IPS-15b (cell line): ENCODE results near the gene SCAPER.
"Not testable (repeated sequence)": the region's sequence is repeated elsewhere in the genome, so short reads cannot be mapped to it uniquely, and the experiment has no call there.

ENCODE experiments used
- H3K27me3 ChIP-seq: one replicate; pipeline ENCODE4 v1.6.1; 2013; ENCODE audit warnings: low read length; ENCODE audit not compliant: control insufficient read depth, insufficient read depth
- H3K36me3 ChIP-seq: one replicate; pipeline ENCODE4 v1.6.1; 2013; ENCODE audit warnings: low read length; ENCODE audit not compliant: control insufficient read depth, insufficient read depth
- H3K4me1 ChIP-seq: one replicate; pipeline ENCODE4 v1.6.1; 2013; ENCODE audit warnings: mild to moderate bottlenecking, low read length; ENCODE audit not compliant: control insufficient read depth, insufficient read depth
- H3K4me3 ChIP-seq: one replicate; pipeline ENCODE4 v1.5.1; 2013; ENCODE audit warnings: low read depth, low read length
- H3K9ac ChIP-seq: one replicate; pipeline ENCODE4 v1.6.1; 2013; ENCODE audit warnings: low read depth, mild to moderate bottlenecking, low read length
- H3K9me3 ChIP-seq: one replicate; pipeline ENCODE4 v1.6.1; 2013; ENCODE audit warnings: mild to moderate bottlenecking, low read length; ENCODE audit not compliant: control insufficient read depth, insufficient read depth

The SCAPER gene

DNA sequence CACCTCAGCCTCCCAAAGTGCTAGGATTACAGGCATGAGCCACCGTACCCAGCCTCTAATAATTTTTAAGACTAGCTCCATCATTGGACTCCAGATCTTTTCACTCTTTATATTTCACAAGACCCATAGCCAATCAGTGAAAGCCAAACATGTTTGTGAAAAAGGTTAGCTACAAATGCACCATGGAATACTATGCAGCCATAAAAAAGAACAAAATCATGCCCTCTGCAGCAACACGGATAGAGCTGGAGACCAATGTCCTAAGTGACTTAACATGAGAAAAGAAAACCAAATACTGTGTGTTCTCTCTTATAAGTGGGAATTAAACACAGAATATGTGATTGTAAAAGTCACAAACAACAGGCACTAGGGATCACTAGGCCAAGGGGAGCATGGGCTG is 3.2 kb downstream of the SCAPER start:
- Histone ChIP-seq H3K9ac (no peak overlapping the region), H3K36me3 (no peaks in the 10 kb centered on the region), H3K4me3 (no peak overlapping the region), H3K9me3 (no peaks in the 10 kb centered on the region), H3K27me3 (peaks cover 15% of the 10 kb centered on the region), H3K4me1 (no peaks in the 10 kb centered on the region)

DNA sequence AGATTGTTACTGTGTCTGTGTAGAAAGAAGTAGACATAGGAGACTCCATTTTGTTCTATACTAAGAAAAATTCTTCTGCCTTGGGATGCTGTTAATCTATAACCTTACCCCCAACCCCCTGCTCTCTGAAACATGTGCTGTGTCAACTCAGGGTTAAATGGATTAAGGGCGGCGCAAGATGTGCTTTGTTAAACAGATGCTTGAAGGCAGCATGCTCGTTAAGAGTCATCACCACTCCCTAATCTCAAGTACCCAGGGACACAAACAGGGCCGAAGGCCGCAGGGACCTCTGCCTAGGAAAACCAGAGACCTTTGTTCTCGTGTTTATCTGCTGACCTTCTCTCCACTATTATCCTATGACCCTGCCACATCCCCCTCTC is 5.2 kb downstream of the SCAPER start:
- not testable (repeated sequence) for H3K4me3 ChIP-seq, H3K4me1 ChIP-seq, H3K9ac ChIP-seq, H3K36me3 ChIP-seq, H3K9me3 ChIP-seq, H3K27me3 ChIP-seq

DNA sequence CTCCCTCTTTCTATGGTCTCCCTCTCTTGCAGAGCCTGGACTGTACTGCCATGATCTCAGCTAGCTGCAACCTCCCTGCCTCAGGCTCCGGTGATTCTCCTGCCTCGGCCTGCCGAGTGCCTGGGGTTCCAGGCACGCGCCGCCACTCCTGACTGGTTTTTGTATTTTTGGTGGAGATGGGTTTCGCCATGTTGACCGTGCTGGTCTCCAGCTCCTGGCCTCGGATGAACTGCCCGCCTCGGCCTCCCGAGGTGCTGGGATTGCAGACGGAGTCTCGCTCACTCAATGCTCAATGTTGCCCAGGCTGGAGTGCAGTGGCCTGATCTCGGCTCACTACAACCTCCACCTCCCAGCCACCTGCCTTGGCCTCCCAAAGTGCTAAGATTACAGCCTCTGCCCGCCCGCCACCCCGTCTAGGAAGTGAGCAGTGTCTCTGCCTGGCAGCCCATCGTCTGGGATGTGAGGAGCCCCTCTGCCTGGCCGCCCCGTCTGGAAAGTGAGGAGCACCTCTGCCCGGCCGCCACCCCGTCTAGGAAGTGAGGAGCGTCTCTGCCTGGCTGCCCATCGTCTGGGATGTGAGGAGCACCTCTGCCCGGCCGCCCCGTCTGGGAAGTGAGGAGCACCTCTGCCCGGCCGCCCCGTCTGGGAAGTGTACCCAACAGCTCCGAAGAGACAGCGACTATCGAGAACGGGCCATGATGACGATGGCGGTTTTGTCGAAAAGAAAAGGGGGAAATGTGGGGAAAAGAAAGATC is 5.8 kb downstream of the SCAPER start:
- H3K27me3 ChIP-seq, H3K4me1 ChIP-seq, H3K4me3 ChIP-seq, H3K36me3 ChIP-seq, H3K9me3 ChIP-seq, H3K9ac ChIP-seq: not testable (repeated sequence)

DNA sequence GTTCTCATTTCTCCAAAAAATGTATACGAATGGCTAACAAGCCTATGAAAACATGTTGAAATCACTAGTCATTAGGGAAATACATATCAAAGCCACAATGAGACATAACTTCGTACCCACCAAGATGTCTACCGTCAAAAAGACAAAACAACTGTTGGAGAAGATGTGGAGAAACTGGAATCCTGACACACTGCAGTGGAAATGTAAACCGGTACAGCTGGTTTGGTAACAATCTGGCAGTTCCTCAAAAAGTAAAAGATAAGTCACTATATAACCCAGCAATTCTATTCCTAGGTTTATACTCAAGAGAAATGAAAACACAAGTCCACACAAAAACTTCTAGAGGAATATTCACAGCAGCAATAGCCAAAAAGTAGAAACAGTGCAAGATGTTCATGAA is 7.0 kb downstream of the SCAPER start:
- Histone ChIP-seq H3K9me3 (no peaks in the 10 kb centered on the region), H3K9ac (no peak overlapping the region), H3K27me3 (no peaks in the 10 kb centered on the region), H3K4me3 (no peak overlapping the region), H3K36me3 (no peaks in the 10 kb centered on the region), H3K4me1 (no peaks in the 10 kb centered on the region)

DNA sequence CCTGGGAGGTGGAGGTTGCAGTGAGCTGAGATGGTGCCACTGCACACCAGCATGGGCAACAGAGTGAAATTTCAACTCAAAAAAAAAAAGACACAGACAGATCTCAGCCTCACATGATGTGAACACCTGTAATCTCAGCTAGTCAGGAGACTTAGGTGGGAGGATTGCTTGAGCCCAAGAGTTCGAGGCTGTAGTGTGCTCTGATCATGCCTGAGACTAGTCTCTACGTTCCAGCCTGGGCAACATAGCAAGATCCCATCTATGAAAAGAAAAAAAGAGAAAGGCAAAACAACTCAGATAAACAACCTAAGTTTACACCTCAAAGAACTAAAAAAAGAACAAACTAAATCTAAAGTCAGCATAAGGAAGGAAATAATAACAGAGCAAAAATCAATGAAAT is 11.0 kb downstream of the SCAPER start:
- Histone ChIP-seq H3K9ac (no peak overlapping the region), H3K36me3 (no peaks in the 10 kb centered on the region), H3K9me3 (no peaks in the 10 kb centered on the region), H3K27me3 (no peaks in the 10 kb centered on the region), H3K4me1 (no peaks in the 10 kb centered on the region), H3K4me3 (no peak overlapping the region)

DNA sequence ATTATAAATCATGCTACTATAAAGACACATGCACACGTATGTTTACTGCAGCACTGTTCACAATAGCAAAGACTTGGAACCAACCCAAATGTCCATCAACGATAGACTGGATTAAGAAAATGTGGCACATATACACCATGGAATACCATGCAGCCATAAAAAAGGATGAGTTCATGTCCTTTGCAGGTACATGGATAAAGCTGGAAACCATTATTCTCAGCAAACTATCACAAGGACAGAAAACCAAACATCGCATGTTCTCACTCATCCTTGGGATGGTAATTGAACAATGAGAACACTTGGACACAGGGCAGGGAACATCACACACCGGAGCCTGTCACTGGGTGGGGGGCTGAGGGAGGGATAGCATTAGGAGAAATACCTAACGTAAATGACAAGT is 12.3 kb downstream of the SCAPER start:
- not testable (repeated sequence) for H3K9me3 ChIP-seq, H3K9ac ChIP-seq, H3K4me1 ChIP-seq, H3K4me3 ChIP-seq, H3K27me3 ChIP-seq, H3K36me3 ChIP-seq

DNA sequence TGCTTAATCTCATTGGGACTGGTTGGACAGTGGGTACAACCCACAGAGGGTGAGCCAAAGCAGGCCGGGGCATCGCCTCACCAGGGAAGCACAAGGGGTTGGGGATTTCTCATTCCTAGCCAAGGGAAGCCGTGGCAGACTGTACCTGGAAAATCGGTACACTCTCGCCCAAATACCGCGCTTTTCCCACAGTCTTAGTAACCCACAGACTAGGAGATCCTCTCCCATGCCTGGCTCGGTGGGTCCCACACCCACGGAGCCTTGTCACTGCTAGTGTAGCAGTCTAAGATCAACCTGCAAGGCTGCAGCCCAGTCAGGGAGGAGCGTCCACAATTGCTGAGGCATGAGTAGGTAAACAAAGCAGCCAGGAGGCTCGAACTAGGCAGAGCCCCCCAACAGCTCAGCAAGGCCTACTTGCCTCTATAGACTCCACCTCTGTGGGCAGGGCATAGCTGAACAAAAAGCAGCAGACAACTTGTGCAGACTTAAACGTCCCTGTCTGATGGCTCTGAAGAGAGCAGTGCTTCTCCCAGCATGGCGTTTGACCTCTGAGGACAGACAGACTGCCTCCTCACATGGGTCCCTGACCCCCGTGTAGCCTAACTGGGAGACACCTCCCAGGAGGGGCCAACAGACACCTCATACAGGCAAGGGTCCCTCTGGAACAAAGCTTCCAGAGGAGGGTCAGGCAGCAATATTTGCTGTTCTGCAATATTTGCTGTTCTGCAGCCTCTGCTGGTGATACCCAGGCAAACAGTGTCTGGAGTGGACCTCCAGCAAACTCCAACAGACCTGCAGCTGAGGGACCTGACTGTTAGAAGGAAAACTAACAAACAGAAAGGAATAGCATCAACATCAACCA is 17.6 kb downstream of the SCAPER start:
- H3K4me3 ChIP-seq, H3K9me3 ChIP-seq, H3K9ac ChIP-seq, H3K4me1 ChIP-seq, H3K36me3 ChIP-seq, H3K27me3 ChIP-seq: not testable (repeated sequence)

DNA sequence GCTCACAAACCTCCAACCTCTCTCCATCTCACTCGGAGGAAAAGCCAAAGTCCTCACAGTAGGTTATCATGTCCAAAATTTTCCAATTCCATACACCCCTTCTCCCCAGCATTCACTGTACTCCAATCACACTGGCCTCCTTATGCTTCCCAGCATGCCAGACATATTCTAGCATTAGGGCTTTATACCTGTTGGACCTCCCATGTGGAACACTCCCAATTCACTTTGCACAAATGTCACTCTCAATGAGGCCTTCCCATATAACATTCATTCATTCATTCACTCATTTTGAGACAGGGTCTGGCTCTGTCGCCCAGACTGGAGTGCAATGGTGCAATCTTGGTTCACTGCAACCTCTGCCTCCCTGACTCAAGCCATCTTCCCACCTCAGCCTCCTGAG is 19.9 kb downstream of the SCAPER start:
- H3K9ac ChIP-seq: no peak overlapping the region
- H3K9me3 ChIP-seq: no peaks in the 10 kb centered on the region
- no peak overlapping the region for H3K4me3 ChIP-seq
- no peaks in the 10 kb centered on the region for H3K36me3 ChIP-seq
- no peaks in the 10 kb centered on the region for H3K4me1 ChIP-seq
- no peaks in the 10 kb centered on the region for H3K27me3 ChIP-seq

DNA sequence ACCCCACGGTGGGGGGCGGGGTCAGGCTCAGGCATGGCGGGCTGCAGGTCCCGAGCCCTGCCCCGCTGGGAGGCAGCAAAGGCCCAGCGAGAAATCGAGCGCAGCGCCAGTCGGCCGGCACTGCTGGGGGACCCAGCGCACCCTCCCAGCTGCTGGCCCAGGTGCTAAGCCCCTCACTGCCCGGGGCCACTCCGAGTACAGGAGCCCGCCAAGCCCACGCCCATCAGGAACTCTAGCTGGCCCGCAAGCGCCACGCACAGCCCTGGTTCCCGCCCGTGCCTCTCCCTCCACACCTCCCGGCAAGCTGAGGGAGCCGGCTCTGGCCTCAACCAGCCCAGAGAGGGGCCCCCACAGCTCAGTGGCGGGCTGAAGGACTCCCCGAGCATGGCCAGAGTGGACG is 29.2 kb downstream of the SCAPER start:
- no peak overlapping the region for H3K9ac ChIP-seq
- H3K27me3 ChIP-seq: no peaks in the 10 kb centered on the region
- H3K4me1 ChIP-seq: no peaks in the 10 kb centered on the region

DNA sequence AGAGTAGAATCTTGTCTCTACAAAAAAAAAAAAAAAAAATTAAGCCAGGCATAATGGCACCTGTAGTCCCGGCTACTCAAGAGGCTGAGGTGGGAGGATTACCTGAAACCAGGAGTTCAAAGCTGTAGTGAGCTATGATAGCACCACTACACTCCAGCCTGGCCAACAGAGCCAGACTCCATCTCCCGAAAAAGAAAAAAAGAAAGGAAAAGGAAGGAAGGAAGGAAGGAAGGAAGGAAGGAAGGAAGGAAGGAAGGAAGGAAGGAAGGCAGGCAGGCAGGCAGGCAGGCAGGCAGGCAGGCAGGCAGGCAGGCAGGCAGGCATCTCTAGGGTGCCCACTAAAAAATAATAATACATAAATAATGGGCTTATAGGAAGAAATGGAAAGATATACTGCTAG is 32.1 kb downstream of the SCAPER start:
- not testable (repeated sequence) for H3K27me3 ChIP-seq, H3K4me3 ChIP-seq, H3K9ac ChIP-seq, H3K36me3 ChIP-seq, H3K9me3 ChIP-seq, H3K4me1 ChIP-seq

More for the DNA sequence above, 29.2 kb downstream of the SCAPER start:
- peaks cover 3% of the 10 kb centered on the region for H3K36me3 ChIP-seq
- no peaks in the 10 kb centered on the region for H3K9me3 ChIP-seq
- no peak overlapping the region for H3K4me3 ChIP-seq

DNA sequence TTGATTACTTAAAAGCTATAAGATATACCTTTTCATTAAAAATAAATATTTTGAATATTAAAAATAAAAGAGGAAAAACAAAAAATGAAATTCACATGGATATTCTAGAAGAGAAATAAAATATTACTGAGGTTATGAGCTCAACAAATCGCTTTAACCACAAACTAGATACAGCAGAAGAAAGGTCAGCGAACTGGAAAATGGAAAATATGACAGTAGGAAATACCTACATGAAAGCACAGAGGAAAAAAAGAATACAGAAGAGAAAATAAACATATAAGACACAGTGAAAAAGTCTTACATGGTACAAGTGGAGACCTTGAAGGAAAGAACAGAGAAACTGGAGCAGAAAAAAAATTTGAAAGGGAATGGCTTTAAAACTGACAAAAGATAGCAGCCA is 33.2 kb downstream of the SCAPER start:
- Histone ChIP-seq H3K36me3 (peaks cover 3% of the 10 kb centered on the region), H3K4me3 (no peak overlapping the region), H3K27me3 (no peaks in the 10 kb centered on the region), H3K9ac (no peak overlapping the region), H3K4me1 (no peaks in the 10 kb centered on the region), H3K9me3 (no peaks in the 10 kb centered on the region)

DNA sequence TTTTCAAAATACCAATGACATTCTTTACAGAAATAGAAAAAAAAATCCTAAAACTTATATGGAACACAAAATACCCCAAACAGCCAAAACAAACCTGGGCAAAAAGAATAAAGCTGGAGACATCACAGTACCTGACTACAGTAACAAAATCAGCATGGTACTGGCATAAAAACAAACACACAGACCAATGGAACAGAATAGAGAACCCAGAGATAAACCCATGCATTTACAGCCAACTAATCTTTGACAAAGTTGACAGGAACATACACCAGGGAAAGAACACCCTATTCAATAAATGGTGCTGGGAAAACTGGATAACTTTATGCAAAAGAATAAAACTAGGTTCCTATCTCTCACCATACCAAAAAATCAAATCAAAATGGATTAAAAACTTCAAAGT is 36.4 kb downstream of the SCAPER start:
- no peak overlapping the region for H3K4me3 ChIP-seq
- no peaks in the 10 kb centered on the region for H3K27me3 ChIP-seq
- no peak overlapping the region for H3K9ac ChIP-seq
- H3K4me1 ChIP-seq: no peaks in the 10 kb centered on the region
- no peaks in the 10 kb centered on the region for H3K9me3 ChIP-seq
- H3K36me3 ChIP-seq: no peaks in the 10 kb centered on the region
